K562 (cell line): Measurements from ENCODE around the gene PROKR1. TPM values are rescaled to one million over a fixed set of nuclear protein-coding genes. Genes with fewer than 3 reads are reported as not detected.

ENCODE experiments used
- BDP1 ChIP-seq: IDR thresholded peaks from 3 replicates; pipeline ENCODE4 v1.6.1; 2011; ENCODE audit not compliant: insufficient read length, insufficient read depth
- MIER1 ChIP-seq: fragments of 450-650 bp; IDR thresholded peaks from 2 replicates; pipeline ENCODE4 v1.6.1; 2016; ENCODE audit warnings: antibody characterized with exemption, mild to moderate bottlenecking, low read depth
- OTX1 ChIP-seq: fragments of 450-650 bp; formaldehyde crosslinking; IDR thresholded peaks from 2 replicates; pipeline ENCODE4 v1.4.0; 2022; ENCODE audit warnings: mild to moderate bottlenecking
- RBM17 ChIP-seq: fragments of 200-400 bp; formaldehyde crosslinking; IDR thresholded peaks from 2 replicates; pipeline ENCODE4 v1.6.1; 2017; ENCODE audit warnings: low read depth, mild to moderate bottlenecking, low read length, borderline replicate concordance
- RHOXF2B ChIP-seq: fragments of 250-450 bp; sonication (Bioruptor Pico); conservative IDR thresholded peaks from 2 replicates; pipeline ENCODE4 v1.5.1; 2021
- SAFB2 ChIP-seq: fragments of 200-400 bp; formaldehyde crosslinking; IDR thresholded peaks from 2 replicates; pipeline ENCODE4 v1.6.1; 2018; ENCODE audit warnings: borderline replicate concordance, low read length, low read depth, moderate library complexity; ENCODE audit not compliant: severe bottlenecking
- polyA plus RNA-seq, 8 experiments: library from polyadenylated mRNA; depleted of rRNA in 4 of 8; stranded (reverse) in 5 of 8; unstranded in 3 of 8; fragments of >200 nt; fragmentation: Nextera tagmentation in 2 of 8; fragmentation: Illumina TruSeq in 1 of 8; extraction: Ambion mirVana in 2 of 8; extraction: Trizol in 1 of 8; gene quantifications; 2 replicates each; pipeline versions ENCODE4 v1.2.1 to v1.2.3, GENCODE V29; 2011 to 2014; ENCODE audit warnings: inconsistent platforms in 1 of 8, missing spikeins in 1 of 8
- total RNA-seq, 7 experiments: library from RNA; depleted of rRNA in 6 of 7; stranded (reverse); fragments of >200 nt in 6 of 7; fragmentation: Illumina TruSeq in 2 of 7; extraction: Trizol in 2 of 7; gene quantifications; 2 replicates each; pipeline versions ENCODE4 v1.2.1 to v1.2.3, GENCODE V29; 2011 to 2021; ENCODE audit warnings: low replicate concordance in 1 of 7
- TF ChIP-seq, protein P1 (sequence below): fragments of 250-450 bp; sonication (Bioruptor Pico); IDR thresholded peaks from 2 replicates; pipeline ENCODE4 v1.5.0; 2022; ENCODE audit warnings: mild to moderate bottlenecking
- TF ChIP-seq, protein P2 (sequence below): sonication (generic); formaldehyde crosslinking; IDR thresholded peaks from 2 replicates; pipeline ENCODE4 v1.8.0; 2022; ENCODE audit warnings: missing genetic modification reagents, mild to moderate bottlenecking, borderline replicate concordance
- TF ChIP-seq, protein P3 (sequence below): fragments of 250-450 bp; sonication (Bioruptor Pico); IDR thresholded peaks from 2 replicates; pipeline ENCODE4 v1.8.0; 2021; ENCODE audit warnings: moderate library complexity, mild to moderate bottlenecking, inconsistent platforms
- TF ChIP-seq, protein P4 (sequence below): IDR thresholded peaks from 3 replicates; pipeline ENCODE4 v1.6.1; 2011; ENCODE audit warnings: borderline replicate concordance, mild to moderate bottlenecking; ENCODE audit not compliant: insufficient read length, insufficient read depth

PROKR1 gene
- total and polyA plus RNA-seq, 9 of the 15 experiments (the other 6 are each of a cell fraction or from before 2014, with no cell fraction given): 0.01 to 0.18 (median 0.09) TPM; not detected in 1

DNA sequence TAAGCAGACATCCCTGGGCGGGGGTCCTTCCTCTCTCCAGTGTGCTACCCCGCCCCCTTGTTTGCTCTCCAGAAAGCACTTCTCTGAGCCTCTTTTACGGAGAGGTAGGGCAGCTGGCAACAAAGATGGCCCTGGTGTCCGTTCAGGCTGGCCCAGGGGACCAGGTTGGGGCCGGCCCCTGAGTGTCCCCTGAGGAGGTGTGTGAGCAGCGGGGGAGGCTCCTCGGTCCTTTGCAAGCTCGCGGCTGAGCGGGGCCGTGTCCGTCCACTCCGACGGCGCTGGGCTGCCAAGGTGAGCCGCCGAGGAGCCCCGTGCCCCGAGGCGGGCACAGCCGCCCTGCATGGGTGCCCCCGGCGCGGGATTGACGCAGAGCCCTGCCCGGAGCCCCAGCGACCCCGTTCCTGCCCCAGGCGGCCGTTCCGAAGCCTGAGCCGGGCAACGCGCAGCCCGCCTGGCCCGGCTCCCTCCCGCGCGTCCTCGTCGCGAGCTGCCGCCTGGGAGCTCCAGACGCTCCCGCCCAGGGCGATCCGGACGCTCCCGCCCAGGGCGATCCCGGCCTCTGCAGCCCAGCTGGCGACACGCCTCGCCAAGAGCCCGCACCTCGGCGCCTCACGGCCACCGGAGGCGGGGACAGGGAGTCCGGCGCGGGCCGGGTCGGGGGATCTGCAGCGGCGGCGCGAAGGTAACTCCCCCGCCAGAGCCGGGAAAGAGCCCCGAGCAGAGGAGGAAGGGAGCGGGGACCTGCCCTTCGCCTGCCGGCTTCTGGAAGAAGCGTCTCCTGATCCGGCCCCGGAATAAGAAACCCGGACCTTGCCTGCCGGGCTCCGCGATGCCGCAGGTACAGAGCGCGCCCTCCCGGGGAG lies at the start of gene PROKR1 (continued):
- TF ChIP-seq, protein P1, sequence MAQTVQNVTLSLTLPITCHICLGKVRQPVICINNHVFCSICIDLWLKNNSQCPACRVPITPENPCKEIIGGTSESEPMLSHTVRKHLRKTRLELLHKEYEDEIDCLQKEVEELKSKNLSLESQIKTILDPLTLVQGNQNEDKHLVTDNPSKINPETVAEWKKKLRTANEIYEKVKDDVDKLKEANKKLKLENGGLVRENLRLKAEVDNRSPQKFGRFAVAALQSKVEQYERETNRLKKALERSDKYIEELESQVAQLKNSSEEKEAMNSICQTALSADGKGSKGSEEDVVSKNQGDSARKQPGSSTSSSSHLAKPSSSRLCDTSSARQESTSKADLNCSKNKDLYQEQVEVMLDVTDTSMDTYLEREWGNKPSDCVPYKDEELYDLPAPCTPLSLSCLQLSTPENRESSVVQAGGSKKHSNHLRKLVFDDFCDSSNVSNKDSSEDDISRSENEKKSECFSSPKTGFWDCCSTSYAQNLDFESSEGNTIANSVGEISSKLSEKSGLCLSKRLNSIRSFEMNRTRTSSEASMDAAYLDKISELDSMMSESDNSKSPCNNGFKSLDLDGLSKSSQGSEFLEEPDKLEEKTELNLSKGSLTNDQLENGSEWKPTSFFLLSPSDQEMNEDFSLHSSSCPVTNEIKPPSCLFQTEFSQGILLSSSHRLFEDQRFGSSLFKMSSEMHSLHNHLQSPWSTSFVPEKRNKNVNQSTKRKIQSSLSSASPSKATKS (CRISPR knock-in tag): no peak
- TF ChIP-seq, protein P2, sequence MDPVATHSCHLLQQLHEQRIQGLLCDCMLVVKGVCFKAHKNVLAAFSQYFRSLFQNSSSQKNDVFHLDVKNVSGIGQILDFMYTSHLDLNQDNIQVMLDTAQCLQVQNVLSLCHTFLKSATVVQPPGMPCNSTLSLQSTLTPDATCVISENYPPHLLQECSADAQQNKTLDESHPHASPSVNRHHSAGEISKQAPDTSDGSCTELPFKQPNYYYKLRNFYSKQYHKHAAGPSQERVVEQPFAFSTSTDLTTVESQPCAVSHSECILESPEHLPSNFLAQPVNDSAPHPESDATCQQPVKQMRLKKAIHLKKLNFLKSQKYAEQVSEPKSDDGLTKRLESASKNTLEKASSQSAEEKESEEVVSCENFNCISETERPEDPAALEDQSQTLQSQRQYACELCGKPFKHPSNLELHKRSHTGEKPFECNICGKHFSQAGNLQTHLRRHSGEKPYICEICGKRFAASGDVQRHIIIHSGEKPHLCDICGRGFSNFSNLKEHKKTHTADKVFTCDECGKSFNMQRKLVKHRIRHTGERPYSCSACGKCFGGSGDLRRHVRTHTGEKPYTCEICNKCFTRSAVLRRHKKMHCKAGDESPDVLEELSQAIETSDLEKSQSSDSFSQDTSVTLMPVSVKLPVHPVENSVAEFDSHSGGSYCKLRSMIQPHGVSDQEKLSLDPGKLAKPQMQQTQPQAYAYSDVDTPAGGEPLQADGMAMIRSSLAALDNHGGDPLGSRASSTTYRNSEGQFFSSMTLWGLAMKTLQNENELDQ (CRISPR knock-in tag): no peak
- TF ChIP-seq MIER1: no peak
- no peak for TF ChIP-seq RHOXF2B
- TF ChIP-seq BDP1: no peak
- TF ChIP-seq RBM17: no peak
- TF ChIP-seq OTX1: no peak
- TF ChIP-seq, protein P3, sequence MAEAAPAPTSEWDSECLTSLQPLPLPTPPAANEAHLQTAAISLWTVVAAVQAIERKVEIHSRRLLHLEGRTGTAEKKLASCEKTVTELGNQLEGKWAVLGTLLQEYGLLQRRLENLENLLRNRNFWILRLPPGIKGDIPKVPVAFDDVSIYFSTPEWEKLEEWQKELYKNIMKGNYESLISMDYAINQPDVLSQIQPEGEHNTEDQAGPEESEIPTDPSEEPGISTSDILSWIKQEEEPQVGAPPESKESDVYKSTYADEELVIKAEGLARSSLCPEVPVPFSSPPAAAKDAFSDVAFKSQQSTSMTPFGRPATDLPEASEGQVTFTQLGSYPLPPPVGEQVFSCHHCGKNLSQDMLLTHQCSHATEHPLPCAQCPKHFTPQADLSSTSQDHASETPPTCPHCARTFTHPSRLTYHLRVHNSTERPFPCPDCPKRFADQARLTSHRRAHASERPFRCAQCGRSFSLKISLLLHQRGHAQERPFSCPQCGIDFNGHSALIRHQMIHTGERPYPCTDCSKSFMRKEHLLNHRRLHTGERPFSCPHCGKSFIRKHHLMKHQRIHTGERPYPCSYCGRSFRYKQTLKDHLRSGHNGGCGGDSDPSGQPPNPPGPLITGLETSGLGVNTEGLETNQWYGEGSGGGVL: no peak
- TF ChIP-seq SAFB2: no peak
- TF ChIP-seq, protein P4, sequence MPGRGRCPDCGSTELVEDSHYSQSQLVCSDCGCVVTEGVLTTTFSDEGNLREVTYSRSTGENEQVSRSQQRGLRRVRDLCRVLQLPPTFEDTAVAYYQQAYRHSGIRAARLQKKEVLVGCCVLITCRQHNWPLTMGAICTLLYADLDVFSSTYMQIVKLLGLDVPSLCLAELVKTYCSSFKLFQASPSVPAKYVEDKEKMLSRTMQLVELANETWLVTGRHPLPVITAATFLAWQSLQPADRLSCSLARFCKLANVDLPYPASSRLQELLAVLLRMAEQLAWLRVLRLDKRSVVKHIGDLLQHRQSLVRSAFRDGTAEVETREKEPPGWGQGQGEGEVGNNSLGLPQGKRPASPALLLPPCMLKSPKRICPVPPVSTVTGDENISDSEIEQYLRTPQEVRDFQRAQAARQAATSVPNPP: no peak
